HG02938 (cell line): ENCODE data around the gene ENKD1.
A peak's percentile ranks its signal among the peaks of the same experiment; 100 is the strongest.

Experiments used
- ATAC-seq: cut with Tn5 transposase; IDR thresholded peaks from one replicate; pipeline ENCODE4 v1.9.1; 2021; ENCODE audit warnings: mild to moderate bottlenecking, moderate library complexity; ENCODE audit not compliant: unreplicated experiment

The ENKD1 gene

DNA sequence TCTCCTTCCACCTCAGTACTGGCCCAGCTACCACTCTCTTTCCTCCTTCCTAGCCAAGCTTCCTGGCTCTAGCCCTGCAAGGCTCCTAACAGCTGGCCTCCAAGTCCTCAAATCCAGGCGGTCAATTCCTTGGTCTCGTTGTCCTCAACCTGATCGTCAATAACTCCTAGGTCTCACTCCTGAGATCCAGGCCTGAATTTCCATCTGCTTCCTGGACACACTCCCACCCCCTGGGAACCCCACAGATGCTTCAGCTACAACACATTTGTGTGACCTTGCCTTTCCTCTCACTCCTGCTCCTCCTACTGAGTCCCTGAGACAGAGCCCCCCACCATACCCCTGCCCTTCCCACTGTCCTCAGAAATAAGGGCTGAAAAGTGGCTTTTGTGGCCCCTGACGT, 2.3 kb downstream of the ENKD1 start:
- ATAC-seq, result no peak

DNA sequence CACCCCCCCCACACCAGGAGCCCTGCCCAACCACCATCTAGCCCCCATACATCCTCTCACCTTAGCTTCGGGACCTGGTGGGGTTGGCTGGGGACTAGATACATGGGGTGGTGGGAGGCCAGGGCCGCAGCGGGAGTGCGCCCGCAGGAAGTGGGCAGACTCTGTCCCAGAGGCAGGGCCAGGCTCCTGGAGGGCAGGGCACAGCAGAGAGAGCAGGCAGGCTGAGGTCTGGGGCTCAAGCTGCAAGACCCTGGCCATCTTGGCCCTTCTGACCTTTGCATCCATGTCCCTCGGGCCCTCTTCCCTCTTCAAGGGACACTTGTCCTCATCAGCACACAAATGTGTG, 2.7 kb downstream of the ENKD1 start:
- no peak for ATAC-seq

DNA sequence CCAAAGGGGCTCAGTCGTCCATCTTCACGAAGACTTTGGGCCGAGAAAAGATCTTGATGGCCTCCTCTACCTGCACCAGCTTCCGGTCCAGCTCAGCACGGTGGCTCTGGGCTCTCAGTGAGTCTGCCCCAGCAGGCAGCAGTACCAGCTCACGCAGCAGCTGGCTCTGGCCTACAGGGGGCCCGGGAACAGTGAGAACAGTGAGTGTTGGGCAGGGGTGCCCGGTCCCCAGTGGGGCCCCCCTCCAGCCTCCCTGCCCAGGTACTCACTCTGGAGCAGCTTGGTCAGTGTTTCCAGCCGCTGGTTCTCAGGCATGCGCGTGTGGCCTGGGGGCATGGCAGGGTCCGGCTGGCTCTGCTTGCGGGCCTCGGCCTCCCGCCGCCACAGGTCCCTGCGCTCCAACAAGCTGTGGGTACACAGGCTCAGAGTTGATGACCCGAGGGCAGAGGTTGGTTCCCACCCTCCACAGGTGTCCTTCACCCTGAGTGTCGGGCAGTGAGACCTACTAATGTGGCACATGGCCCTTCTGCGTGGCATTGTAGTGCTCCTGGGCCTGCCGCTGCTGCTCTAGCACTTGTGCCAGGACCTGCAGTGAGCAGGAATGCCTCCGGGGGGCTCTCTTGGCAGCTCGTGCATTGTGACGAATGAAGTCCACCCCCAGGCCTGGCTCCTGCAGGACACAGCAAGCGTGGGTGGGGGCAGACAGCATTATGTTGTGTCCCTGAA, 3.2 kb downstream of the ENKD1 start:
- no peak for ATAC-seq

DNA sequence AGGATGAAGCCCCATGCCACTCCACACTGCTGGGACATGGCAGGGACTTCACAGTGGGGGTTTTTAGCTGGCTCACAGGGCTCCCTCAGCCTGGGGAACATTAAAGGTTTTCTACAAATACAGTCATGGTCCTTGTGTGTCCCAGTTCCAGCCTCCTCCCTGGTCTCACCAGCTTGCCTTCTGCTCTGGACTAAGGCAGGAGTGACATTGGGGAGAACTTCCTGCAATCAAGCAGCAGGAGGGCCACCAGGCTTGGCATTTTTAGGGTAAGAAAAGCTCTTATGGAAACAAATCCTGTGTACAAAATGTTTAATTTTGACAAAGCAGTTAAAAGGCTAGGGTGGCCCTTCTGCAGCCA, 3.9 kb downstream of the ENKD1 start:
- no peak for ATAC-seq

DNA sequence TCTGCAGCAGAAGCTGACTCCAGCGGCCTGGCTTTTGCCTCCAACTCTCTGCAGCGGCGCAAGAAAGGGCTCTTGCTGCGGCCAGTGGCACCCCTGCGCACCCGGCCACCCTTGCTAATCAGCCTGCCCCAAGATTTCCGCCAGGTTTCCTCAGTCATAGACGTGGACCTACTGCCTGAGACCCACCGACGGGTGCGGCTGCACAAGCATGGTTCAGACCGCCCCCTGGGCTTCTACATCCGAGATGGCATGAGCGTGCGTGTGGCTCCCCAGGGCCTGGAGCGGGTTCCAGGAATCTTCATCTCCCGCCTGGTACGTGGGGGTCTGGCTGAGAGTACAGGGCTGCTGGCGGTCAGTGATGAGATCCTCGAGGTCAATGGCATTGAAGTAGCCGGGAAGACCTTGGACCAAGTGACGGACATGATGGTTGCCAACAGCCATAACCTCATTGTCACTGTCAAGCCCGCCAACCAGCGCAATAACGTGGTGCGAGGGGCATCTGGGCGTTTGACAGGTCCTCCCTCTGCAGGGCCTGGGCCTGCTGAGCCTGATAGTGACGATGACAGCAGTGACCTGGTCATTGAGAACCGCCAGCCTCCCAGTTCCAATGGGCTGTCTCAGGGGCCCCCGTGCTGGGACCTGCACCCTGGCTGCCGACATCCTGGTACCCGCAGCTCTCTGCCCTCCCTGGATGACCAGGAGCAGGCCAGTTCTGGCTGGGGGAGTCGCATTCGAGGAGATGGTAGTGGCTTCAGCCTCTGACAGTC, 4.5 kb downstream of the ENKD1 start:
- ATAC-seq, result no peak

DNA sequence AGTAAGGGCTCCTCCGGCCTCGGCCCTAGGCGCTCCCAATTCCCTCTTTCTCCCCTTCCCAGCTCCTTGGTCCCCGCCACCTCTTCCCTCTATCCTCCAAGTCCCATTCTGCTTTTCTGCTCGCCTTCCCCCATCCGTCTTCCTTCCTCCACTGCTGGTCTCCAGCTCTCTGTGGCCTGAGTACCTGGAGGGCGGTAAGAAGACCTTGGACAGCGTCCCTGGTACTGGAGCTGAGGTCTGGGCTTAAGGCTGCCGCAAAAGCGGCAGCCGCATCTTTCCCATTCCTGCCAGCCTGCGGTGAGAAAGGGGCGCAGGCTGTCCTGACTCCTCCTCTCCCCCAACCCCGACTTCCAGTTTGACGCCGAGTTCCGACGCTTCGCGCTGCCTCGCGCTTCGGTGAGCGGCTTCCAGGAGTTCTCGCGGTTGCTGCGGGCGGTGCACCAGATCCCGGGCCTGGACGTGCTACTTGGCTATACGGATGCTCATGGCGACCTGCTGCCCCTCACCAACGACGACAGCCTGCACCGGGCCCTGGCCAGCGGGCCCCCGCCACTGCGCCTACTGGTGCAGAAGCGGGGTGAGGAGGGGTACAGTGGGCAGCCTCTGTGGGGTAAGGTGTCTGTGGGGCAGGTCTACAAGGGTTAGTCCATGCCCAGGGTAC, 5.3 kb downstream of the ENKD1 start:
- no peak for ATAC-seq

DNA sequence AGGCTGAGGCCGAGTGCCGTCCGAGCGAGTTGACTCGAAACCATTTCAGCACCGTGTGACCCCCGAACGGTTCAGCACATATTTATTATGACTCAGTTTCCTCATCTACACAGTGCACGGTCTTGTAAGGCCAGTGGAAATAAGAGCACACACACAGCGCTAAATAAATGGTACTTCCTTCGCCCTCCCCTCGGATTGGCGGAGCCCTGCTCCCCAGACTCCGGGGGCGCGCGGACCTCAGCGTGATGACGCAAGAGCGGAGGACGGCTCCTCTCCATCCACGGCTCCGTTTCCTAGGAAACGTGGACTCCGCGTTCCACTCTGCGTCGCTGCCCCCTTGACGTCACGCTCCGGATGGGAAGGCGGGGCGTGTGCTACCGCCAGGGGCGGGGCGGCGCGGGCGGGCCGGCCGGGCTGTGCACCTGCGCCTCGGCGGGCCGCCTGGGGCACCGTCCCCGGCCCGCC, 6.0 kb downstream of the ENKD1 start, which contains the start of gene PARD6A:
Gene PARD6A, plus strand, starts transcription at position 397 of the 465 bp plus-strand sequence. CDS start 79 bp downstream, outside the sequence.
- ATAC-seq, result peak; percentile 75

DNA sequence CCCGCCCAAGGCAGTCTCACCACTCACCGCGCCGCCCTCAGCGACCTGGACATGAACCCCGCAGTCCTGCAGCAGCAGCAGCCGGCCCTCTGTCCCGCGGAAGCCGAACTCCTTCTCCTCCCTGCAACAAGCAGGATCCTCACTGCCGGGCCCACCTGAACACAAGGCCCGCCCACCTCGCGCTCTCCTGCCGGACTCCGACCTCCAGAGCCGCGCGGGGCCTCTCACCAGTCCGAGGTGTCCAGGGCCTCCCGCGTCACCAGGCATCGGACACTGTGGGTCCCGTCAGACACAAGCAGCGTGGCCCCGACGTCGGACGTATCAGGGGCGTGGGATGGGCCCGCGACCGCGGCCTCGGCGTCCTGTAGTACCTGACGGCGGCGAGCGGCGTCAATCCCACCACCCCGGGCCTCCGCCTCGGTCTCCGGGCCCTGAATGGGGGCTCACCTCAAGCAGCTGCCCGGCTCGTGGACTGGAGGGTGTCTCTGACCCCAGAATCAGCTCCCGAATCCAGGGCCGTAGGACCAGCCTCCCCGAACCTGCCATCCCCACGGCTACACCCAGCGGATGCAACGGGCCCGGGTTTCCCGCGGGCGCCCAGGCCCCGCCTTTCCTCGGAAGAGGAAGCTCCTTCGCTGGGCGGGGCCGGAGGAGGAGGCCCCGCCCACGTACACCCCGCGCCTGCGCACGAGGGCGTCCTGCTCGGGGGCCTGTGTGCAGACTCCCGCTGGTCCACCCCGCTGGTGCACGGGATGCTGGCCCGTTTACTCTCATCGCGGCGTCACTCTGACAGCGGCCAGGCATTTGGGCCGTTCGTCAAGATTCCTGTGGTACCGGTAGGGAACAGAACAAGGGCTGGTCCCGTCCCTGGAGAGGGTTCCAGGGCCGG, 6.6 kb downstream of the ENKD1 start, which contains the start of gene ACD:
Gene ACD, minus strand, starts transcription at position 586 of the 889 bp plus-strand sequence. Its CDS starts 40 bp downstream, at position 546.
- ATAC-seq, result peak; percentile 38

DNA sequence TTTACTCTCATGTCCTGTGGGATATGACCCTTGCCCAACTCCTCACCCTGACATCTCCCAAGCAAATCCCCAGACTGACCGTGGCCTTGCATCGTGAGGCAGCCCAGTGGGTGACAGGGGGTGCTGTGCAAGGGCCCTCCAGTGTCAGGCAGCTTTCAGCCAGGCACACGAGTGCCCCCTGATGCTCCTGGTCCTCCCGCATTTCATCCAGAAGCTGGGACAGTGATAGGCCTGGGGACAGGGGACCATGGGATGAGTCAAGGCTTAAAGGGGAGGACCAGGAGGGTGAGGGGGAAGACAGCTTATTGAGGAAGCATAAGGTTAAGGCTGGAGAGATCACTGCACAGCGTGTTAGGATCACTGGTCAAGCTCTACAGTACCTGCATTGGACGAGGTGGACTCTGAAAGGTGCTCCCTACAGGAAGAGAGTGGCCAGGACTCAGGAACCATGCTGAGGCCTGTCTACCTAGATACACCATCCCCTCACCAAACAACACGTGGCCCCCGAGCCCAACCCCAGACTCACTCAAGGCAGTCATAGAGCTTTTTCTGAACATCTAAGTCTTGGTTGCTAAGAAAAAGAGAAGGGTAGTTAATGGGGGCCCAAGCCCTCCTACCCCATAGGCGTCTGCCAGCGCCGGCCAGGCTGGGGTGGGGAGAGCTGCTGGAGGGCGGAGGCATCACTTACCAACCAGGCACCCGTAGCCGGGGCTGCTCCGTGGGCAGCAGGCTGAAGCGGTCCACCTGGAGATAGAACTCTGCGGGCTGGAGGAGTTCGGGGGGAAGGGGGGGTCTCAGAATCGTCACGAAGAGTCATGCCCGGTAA, 7.5 kb downstream of the ENKD1 start:
- ATAC-seq, result no peak

DNA sequence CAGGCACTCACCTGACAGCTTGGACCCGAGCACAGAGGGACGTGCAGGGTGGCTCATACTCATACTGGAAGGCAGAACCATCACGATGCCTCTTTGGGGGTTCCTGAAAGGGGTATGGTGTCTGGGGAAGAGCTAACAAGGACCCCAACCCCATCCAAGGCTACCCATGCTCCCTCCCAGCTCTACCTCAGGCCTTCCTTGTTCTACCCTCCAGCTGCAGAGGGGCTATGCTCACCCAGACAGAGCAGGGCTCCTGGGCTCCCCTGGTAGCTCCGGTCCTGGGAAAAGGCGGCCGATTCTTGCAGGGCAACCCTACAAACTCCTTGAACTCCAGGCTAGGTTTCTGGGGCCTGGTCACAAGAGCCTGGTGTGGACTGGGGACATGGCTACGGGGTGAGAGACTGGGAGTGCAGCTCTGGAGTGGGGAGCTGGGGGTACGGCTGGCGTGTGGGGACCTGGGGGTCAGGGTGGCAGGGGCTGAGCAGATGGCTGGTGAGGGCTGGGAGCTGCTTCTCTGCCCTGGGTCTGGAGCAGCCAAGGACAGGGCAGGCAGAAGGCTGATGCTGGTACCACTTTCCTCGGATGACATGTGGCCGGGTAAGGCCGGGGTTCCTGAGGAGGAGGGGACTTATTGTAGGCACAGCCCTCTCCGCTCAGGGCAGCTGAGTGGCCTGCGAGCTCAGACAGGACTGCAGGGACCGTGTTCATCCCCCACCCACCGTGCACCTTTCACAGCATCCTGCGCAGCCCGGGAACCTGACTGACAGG, 8.6 kb downstream of the ENKD1 start:
- no peak for ATAC-seq

DNA sequence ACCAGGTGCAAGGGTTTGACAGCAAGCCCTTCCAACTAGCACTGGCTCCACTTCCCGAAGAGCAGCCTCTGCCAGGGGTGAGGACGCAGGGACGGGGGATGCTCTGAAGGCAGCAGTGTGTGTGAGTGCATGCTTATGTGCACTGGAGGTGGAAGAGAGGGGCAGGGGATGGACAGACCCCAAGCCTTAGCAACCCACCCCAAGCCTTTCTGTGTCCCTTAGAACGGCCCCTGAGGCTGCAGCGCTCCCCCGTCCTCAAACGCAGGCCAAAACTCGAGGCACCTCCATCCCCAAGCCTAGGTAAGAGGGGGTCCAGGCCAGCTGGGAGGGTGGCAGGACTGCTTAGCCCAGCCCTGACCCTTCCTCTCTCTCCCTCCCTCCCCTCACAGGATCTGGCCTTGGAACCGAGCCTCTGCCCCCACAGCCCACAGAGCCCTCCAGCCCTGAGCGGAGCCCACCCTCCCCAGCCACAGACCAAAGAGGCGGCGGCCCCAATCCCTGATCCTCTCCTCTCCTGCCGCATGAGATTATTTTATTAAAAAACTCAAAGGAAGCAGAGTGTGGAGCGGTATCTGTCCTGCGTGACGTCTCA, 9.4 kb downstream of the ENKD1 start:
- ATAC-seq, result no peak

DNA sequence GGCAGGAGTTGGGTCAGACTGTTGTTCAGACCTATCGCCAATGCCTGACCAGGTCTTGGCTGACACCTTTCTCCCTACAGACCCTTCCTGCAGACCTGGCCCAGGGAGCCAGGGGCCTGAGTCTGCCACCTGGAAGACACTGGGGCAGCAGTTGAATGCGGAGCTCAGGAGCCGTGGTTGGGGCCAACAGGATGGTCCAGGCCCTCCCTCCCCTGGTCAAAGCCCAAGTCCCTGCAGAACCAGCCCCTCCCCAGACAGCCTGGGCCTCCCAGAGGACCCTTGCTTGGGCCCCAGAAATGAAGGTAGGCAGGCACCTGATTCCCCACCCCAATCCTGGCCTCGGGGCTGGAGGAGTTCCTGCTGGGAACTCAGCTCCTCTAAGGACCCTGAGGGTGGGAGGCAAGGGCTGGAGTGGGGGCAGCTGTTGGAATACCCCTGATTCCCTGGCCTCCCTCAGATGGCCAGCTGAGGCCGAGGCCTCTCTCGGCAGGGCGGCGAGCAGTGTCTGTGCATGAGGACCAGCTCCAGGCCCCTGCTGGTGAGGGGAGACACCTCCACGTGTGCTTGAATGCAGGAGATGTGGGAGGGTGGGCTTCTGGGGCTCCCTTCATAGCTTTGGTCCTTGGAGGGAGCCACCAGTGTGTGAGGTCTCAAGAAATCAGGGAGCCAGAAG, 10.1 kb downstream of the ENKD1 start:
- no peak for ATAC-seq

DNA sequence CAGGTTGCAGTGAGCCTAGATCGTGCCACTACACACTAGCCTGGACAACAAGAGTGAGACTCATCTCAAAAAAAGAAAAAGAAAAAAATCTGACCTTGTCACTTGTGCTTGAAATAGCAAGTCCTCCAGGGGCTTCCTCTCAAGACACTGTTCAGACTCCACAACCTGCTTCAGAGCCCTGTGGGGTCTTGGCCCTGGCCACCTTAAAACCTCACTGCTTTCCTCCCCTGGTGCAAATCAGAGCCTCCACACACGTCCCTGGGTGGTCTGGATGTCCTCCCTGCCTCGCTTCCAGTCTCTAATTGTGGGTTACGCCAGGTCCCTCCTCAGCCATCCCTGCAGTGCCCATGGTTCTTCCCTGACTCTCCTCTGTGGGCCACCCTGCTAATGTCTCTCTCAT, 11.2 kb downstream of the ENKD1 start:
- no peak for ATAC-seq

DNA sequence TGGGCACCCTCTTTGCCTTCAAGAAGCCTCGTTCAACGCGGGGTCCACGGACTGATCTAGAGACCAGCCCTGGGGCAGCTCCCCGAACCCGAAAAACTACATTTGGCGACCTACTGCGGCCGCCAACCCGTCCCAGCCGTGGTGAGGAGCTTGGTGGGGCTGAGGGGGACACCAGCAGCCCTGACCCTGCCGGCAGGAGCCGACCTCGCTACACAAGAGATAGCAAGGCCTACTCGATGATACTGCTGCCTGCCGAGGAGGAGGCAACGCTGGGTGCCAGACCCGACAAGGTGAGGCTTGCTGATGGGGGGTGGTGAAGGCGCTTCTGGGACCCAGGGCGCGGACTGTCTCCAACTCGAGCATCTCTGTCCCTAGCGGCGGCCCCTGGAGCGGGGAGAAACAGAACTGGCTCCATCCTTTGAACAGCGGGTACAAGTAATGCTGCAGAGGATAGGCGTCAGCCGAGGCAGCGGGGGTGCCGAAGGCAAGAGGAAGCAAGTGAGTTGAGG, 12.1 kb downstream of the ENKD1 start:
- ATAC-seq, result no peak

DNA sequence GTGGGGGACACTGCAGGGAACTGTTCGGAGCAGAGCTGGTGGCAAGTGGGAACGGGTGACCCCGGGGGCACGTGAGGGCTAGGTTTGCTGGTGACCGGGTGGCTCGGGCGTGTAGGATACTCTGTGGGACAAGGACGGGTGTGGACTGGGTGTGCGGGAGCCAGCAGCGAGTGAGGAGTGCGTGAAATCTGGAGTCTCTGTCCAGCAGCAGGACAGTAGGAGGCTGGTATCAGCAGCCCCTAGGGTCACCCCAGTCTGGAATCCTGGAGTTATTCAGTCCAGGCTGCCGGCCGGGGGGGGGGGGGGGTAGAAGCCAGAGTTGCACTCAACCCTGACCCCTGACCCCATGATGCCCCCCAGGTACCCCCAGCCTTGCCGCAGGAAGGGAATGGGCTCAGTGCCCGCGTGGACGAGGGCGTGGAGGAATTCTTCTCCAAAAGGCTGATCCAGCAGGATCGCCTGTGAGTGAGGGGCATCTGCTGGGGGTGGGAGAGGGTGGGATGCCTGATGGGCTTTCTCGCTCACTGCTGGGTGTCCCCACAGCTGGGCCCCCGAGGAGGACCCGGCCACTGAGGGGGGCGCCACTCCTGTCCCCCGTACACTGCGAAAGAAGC, 12.7 kb downstream of the ENKD1 start:
- no peak for ATAC-seq

DNA sequence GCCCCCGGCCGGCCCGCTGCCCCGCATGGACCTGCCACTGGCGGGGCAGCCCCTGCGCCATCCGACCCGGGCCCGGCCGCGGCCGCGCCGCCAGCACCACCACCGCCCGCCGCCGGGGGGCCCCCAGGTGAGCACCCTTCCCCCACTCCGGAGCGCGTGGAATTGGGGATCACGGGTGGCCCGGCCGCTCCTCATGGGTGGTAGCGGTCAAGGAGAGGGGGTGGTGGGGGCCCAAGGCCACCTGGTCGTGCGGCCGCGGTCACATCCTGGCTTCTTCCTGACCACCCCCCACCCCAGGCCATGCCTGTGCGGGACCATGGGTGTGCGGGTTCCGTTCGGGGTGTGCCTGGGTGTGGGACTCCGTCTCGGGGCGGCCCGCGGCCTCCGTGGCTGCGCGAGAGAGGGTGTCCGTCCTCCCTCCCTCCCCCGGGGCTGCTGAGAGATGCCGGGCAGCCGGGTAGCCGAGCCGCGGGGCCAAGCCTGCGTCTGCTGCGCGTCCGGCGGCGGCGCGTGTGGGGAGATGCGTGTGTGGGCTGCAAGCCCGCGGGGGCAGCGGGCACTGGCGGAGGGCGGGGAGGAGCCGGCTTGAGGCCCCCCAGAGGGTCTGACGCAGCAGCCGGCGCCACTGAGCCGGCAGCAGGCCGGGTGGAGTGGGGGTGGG, 13.3 kb downstream of the ENKD1 start:
- no peak for ATAC-seq

DNA sequence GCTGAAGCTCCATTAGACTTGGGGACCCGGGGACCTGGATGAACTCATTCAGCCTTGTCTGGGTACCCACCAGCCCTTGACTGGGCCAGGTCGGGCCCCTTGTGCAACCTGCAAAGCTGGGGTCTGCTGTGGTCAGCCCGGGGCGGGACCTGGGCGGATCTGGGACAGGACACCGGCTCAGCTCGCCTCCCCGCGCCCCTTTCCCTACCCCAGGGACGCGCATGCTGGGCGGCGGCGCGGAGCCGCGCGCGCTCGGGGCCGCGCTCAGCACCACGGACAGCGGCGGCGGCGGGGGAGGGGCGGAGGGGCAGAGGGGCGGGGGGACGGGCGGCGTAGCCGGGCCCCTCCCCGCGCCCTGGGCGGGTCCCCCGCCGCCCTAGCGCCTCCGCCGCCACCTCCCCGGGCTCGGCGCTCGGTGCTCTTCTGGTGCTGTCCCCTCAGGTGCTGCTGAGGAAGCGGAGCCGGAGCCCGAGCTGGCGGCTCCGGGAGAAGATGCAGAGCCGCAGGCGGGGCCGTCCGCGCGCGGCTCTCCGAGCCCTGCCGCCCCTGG, 13.9 kb downstream of the ENKD1 start:
- ATAC-seq, result no peak
